K562 (cell line): ENCODE results near the gene FRMD5. TPM values are rescaled to one million over a fixed set of nuclear protein-coding genes. Genes with fewer than 3 reads are reported as not detected.

Experiments
- ATAC-seq: fragments of 200-7000 bp; cut with Tn5 transposase; 3 replicates; pipeline ENCODE4 v1.9.1; 2020; ENCODE audit warnings: moderate library complexity
- BruUV-seq: library from RNA; stranded (reverse); fragments of 400-500 nt; replicated peaks from 2 replicates; lab custom pipeline; 2021; lab: Mats Ljungman, UMichigan
- CTCF ChIA-PET: fragments of 300-600 bp; formaldehyde crosslinking; extraction: SDS; loops from one replicate; lab custom pipeline; 2021; ENCODE audit warnings: low intra/inter-chr PET ratio; lab: Yijun Ruan, JAX
- POLR2A ChIA-PET: fragments of 300-600, 350-650 bp; sonication (Branson Sonifier 250); formaldehyde crosslinking; extraction: SDS; loops from one replicate; lab custom pipeline; 2021; ENCODE audit warnings: antibody characterized with exemption, inconsistent platforms; lab: Yijun Ruan, JAX
- DNase-seq, 4 experiments: peaks; one replicate each; pipeline versions ENCODE4 v3.0.0 to v3.0.0-alpha.2; 2011 to 2018; ENCODE audit warnings: low spot score in 3 of 4, mixed read lengths in 3 of 4; ENCODE audit errors: extremely low read depth in 1 of 4
- FAIRE-seq: peaks from 2 replicates; lab custom pipeline; 2011; peaks lifted over from hg19 to GRCh38; lab: Jason Lieb, UNC
- H2AFZ ChIP-seq: 2 replicates; pipeline ENCODE4 v1.6.0; 2011; ENCODE audit warnings: low read depth, low read length, control low read depth, inconsistent platforms
- H3K27ac ChIP-seq: fragments of 200-600 bp; 3 replicates; pipeline ENCODE4 v1.8.0; 2011; ENCODE audit warnings: low read depth, mild to moderate bottlenecking, control low read depth, inconsistent platforms, low read length, moderate library complexity, mixed read lengths; ENCODE audit errors: extremely low read depth
- H3K27me3 ChIP-seq, 2 experiments: fragments of 300-600 bp in 1 of 2; 2 replicates in 1 of 2; 3 replicates in 1 of 2; pipeline versions ENCODE4 v1.6.0 to v1.8.0; 2011; ENCODE audit warnings: inconsistent platforms in 2 of 2, low read length in 2 of 2, mild to moderate bottlenecking in 1 of 2, mixed read lengths in 1 of 2, moderate library complexity in 1 of 2; ENCODE audit not compliant: control insufficient read depth in 2 of 2, insufficient read depth in 2 of 2
- H3K36me3 ChIP-seq: fragments of 300-600 bp; 3 replicates; pipeline ENCODE4 v1.8.0; 2011; ENCODE audit warnings: mild to moderate bottlenecking, low read length, inconsistent platforms; ENCODE audit not compliant: control insufficient read depth, insufficient read depth
- H3K4me1 ChIP-seq, 2 experiments: fragments of 200-600 bp in 1 of 2; replicated peaks in 1 of 2; 2 replicates in 1 of 2; 3 replicates in 1 of 2; pipeline versions ENCODE4 v1.5.1 to v1.8.0; 2011; ENCODE audit warnings: inconsistent platforms in 2 of 2, low read length in 2 of 2, mild to moderate bottlenecking in 1 of 2, mixed read lengths in 1 of 2, moderate library complexity in 1 of 2; ENCODE audit not compliant: control insufficient read depth in 2 of 2, insufficient read depth in 2 of 2
- H3K4me2 ChIP-seq: 2 replicates; pipeline ENCODE4 v1.6.1; 2011; ENCODE audit warnings: low read length, control low read depth, inconsistent platforms, mixed read lengths; ENCODE audit not compliant: insufficient read depth
- H3K4me3 ChIP-seq: fragments of 200-600 bp; sonication (generic), shearing (Covaris generic); 2 replicates; pipeline ENCODE4 v1.5.1; 2016; ENCODE audit warnings: control low read depth, inconsistent platforms
- H3K79me2 ChIP-seq: fragments of 200-600 bp; 3 replicates; pipeline ENCODE4 v1.8.0; 2011; ENCODE audit warnings: low read length, inconsistent platforms; ENCODE audit not compliant: control insufficient read depth, insufficient read depth
- H3K9ac ChIP-seq, 2 experiments: 2 replicates each; pipeline versions ENCODE4 v1.6.0 to v1.6.1; 2011; ENCODE audit warnings: low read depth in 2 of 2, low read length in 2 of 2, control low read depth in 1 of 2, inconsistent platforms in 1 of 2, mild to moderate bottlenecking in 1 of 2, mixed read lengths in 1 of 2; ENCODE audit not compliant: insufficient read depth in 1 of 2
- H3K9me1 ChIP-seq: one replicate; pipeline ENCODE4 v1.6.0; 2011; ENCODE audit warnings: inconsistent platforms, mild to moderate bottlenecking, low read length, moderate library complexity; ENCODE audit not compliant: control insufficient read depth, insufficient read depth
- H3K9me3 ChIP-seq: replicated peaks from 2 replicates; pipeline ENCODE4 v1.5.1; 2011; ENCODE audit warnings: low read depth, low read length, inconsistent platforms; ENCODE audit not compliant: control insufficient read depth, insufficient read depth
- H4K20me1 ChIP-seq: replicated peaks from 2 replicates; pipeline ENCODE4 v1.6.1; 2011; ENCODE audit warnings: low read length, inconsistent platforms, mixed read lengths; ENCODE audit not compliant: control insufficient read depth, insufficient read depth
- ATF4 ChIP-seq: fragments of 450-650 bp; formaldehyde crosslinking; IDR thresholded peaks from 2 replicates; pipeline ENCODE4 v1.4.0; 2022; ENCODE audit warnings: mild to moderate bottlenecking, moderate library complexity
- CEBPG ChIP-seq, 3 experiments: fragments of 200-800 bp in 1 of 3; sonication (Bioruptor generic) in 1 of 3; sonication (generic) in 1 of 3; formaldehyde crosslinking in 1 of 3; IDR thresholded peaks in 2 of 3; conservative IDR thresholded peaks in 1 of 3; 2 replicates each; pipeline versions ENCODE4 v1.6.1 to v1.8.0; 2016 to 2022; ENCODE audit warnings: missing compliant biosample characterization in 2 of 3, missing genetic modification characterization in 2 of 3, mild to moderate bottlenecking in 1 of 3, missing genetic modification reagents in 1 of 3
- HBP1 ChIP-seq: fragments of 450-650 bp; formaldehyde crosslinking; IDR thresholded peaks from 2 replicates; pipeline ENCODE4 v1.4.0; 2022; ENCODE audit warnings: missing genetic modification characterization
- KLF13 ChIP-seq: fragments of 450-650 bp; IDR thresholded peaks from 2 replicates; pipeline ENCODE4 v1.6.1; 2016; ENCODE audit warnings: missing genetic modification characterization, low read depth, mild to moderate bottlenecking, missing compliant biosample characterization, moderate library complexity, borderline replicate concordance
- LCOR ChIP-seq: sonication (generic); formaldehyde crosslinking; IDR thresholded peaks from 2 replicates; pipeline ENCODE4 v1.8.0; 2022; ENCODE audit warnings: mild to moderate bottlenecking, missing genetic modification reagents
- RFX5 ChIP-seq: IDR thresholded peaks from 2 replicates; pipeline ENCODE4 v1.6.1; 2011; ENCODE audit warnings: low read depth, mild to moderate bottlenecking, improper control_type of control experiment, low read length
- WGBS: fragments of 100-300 bp; shearing (Covaris generic); methylation state at CpG from one replicate; pipeline ENCODE4 v1.1.6; 2016; ENCODE audit warnings: low coverage, mixed read lengths; ENCODE audit not compliant: insufficient coverage; ENCODE audit errors: missing lambda C conversion rate; 5-methylcytosine and 5-hydroxymethylcytosine counted together
- in situ Hi-C: fragments of 300-500 bp; cut with MboI; formaldehyde crosslinking; loops from 4 replicates; pipeline ENCODE4 v1.15.0; 2018; ENCODE audit warnings: inconsistent platforms, mixed read lengths
- intact Hi-C: fragments of 100-400 bp; cut with micrococcal nuclease; formaldehyde crosslinking; loops from 2 replicates; pipeline ENCODE4 v1.14.2; 2022
- polyA plus RNA-seq, 8 experiments: library from polyadenylated mRNA; depleted of rRNA in 4 of 8; stranded (reverse) in 5 of 8; unstranded in 3 of 8; fragments of >200 nt; fragmentation: Nextera tagmentation in 2 of 8; fragmentation: Illumina TruSeq in 1 of 8; extraction: Ambion mirVana in 2 of 8; extraction: Trizol in 1 of 8; gene quantifications; 2 replicates each; pipeline versions ENCODE4 v1.2.1 to v1.2.3, GENCODE V29; 2011 to 2014; ENCODE audit warnings: inconsistent platforms in 1 of 8, missing spikeins in 1 of 8
- total RNA-seq, 7 experiments: library from RNA; depleted of rRNA in 6 of 7; stranded (reverse); fragments of >200 nt in 6 of 7; fragmentation: Illumina TruSeq in 2 of 7; extraction: Trizol in 2 of 7; gene quantifications; 2 replicates each; pipeline versions ENCODE4 v1.2.1 to v1.2.3, GENCODE V29; 2011 to 2021; ENCODE audit warnings: low replicate concordance in 1 of 7

Gene FRMD5
- total and polyA plus RNA-seq, 9 of the 15 experiments (the other 6 are each of a cell fraction or from before 2014, with no cell fraction given): 0.13 to 0.38 TPM; not detected in 7

GRCh38 chr15:44081026-44082013 lies 113.8 kb downstream of the FRMD5 start:
- under 1% methylated on average over 5 of the region's 5 CpGs for WGBS
- POLR2A ChIA-PET: interaction anchor here (1.2 kb wide), 1 partner anchor 11 kb away, joined by 4 read pairs; no protein-coding TSS in a partner anchor
- no peak overlapping the region for H3K4me3 ChIP-seq
- DNase-seq (no peak), FAIRE-seq (no peak), ATAC-seq (no peak)
- no peaks in the 10 kb centered on the region for H4K20me1 ChIP-seq
- H3K4me1 ChIP-seq: no peaks in the 10 kb centered on the region
- in situ Hi-C loops: no loop called here
- no peaks in the 10 kb centered on the region for H3K9me3 ChIP-seq
- no peak overlapping the region for H3K9ac ChIP-seq
- H3K27me3 ChIP-seq: no peaks in the 10 kb centered on the region
- no peaks in the 10 kb centered on the region for H3K79me2 ChIP-seq
- no TSS peak for BruUV-seq
- no peaks in the 10 kb centered on the region for H3K9me1 ChIP-seq
- H3K36me3 ChIP-seq: no peaks in the 10 kb centered on the region
- H3K27ac ChIP-seq: no peak overlapping the region
- TF ChIP-seq CEBPG (CRISPR knock-in tag; IDR thresholded peaks at IDR 0.05) (no peak), CEBPG (tag; conservative IDR thresholded peaks at IDR 0.05 in 1 of 2, IDR thresholded peaks at IDR 0.05 in 1 of 2) (peak in 1 of 2 experiments; percentile 12; a peak in 1 of 4 replicates), LCOR (CRISPR knock-in tag) (no peak)
- TF ChIP-seq, all 486 proteins: peak for 1
- H2AFZ ChIP-seq: no peak overlapping the region
- intact Hi-C loops: no loop called here
- H3K4me2 ChIP-seq: no peak overlapping the region
- CTCF ChIA-PET: no interaction called here

- Histone ChIP-seq H3K4me2 (no peak overlapping the region), H3K27me3 (no peaks in the 10 kb centered on the region), H4K20me1 (no peaks in the 10 kb centered on the region), H3K9me3 (no peaks in the 10 kb centered on the region), H3K9me1 (no peaks in the 10 kb centered on the region), H3K4me3 (no peak overlapping the region), H2AFZ (no peak overlapping the region), H3K79me2 (no peaks in the 10 kb centered on the region), H3K27ac (no peak overlapping the region), H3K9ac (no peak overlapping the region), H3K4me1 (no peaks in the 10 kb centered on the region), H3K36me3 (no peaks in the 10 kb centered on the region)
- BruUV-seq: no TSS peak
- TF ChIP-seq RFX5 (no peak), ATF4 (CRISPR knock-in tag) (no peak), KLF13 (tag) (no peak), HBP1 (CRISPR knock-in tag) (no peak)
- intact Hi-C loops (no loop called here), in situ Hi-C loops (no loop called here)
- ATAC-seq (no peak), DNase-seq (no peak), FAIRE-seq (no peak)
- CTCF ChIA-PET: no interaction called here
- POLR2A ChIA-PET: no interaction called here
- 0% methylated on average over 3 of the region's 3 CpGs for WGBS
Observed at GRCh38 chr15:44075535-44075934, 119.5 kb downstream of the FRMD5 start.
